ENCODE data around the gene GMPPB. TPM values are rescaled to one million over a fixed set of nuclear protein-coding genes. Genes with fewer than 3 reads are reported as not detected.

Gene GMPPB
- total and polyA plus RNA-seq, 11 donors, result 7.6 to 53.7 (median 13.7) TPM

- Histone ChIP-seq H3K36me3 (peaks cover 0 to 56% (median 29%) of the 10 kb centered on the region in 9 donors), H3K4me1 (peaks cover 0 to 4% (median under 1%) of the 10 kb centered on the region in 12 donors), H3K27me3 (no peaks in the 10 kb centered on the region), H3K4me3 (no peak overlapping the region), H3K27ac (no peak overlapping the region), H3K9me3 (no peaks in the 10 kb centered on the region)
- ATAC-seq (no peak), DNase-seq (peak in 2 of 5 donors; percentile 18 to 55)
- intact Hi-C loops (cut with DNase I), result loop anchor here in 2 of 10 donors (10.0 kb wide), 2 partner anchors 121 to 191 kb away; partner anchors contain the start of gene MST1R (in 1 of the 2)
- TF ChIP-seq POLR2A (IDR thresholded peaks at IDR 0.05) (no peak), CTCF (IDR thresholded peaks at IDR 0.05) (no peak)
- 92 to 97% (median 95%) methylated on average over 21 to 25 of the region's 25 CpGs for WGBS, 4 donors
Measured at GRCh38 chr3:49713336-49714105, 10.2 kb downstream of the GMPPB start.

GRCh38 chr3:49712631-49713317 lies 11.0 kb downstream of the GMPPB start:
- H3K36me3 ChIP-seq, result peaks cover 0 to 56% (median 34%) of the 10 kb centered on the region in 9 donors

GRCh38 chr3:49712166-49712565 lies 11.6 kb downstream of the GMPPB start:
- peak in 2 of 5 donors; percentile 1 to 38 for DNase-seq
- Histone ChIP-seq H3K36me3 (peaks cover 0 to 55% (median 36%) of the 10 kb centered on the region in 9 donors), H3K4me1 (no peaks in the 10 kb centered on the region), H3K9me3 (no peaks in the 10 kb centered on the region), H3K27ac (no peak overlapping the region), H3K4me3 (no peak overlapping the region), H3K27me3 (no peaks in the 10 kb centered on the region)
- ATAC-seq, result no peak
- WGBS, 4 donors, result 91 to 97% (median 95%) methylated on average over 6 to 11 of the region's 11 CpGs
- intact Hi-C loops (cut with DNase I), result loop anchor here in 2 of 10 donors (10.0 kb wide), 2 partner anchors 123 to 193 kb away; partner anchors contain the start of gene MST1R (in 1 of the 2)
- TF ChIP-seq POLR2A (IDR thresholded peaks at IDR 0.05), result no peak

More at GRCh38 chr3:49712631-49713317, 11.0 kb downstream of the GMPPB start:
- ATAC-seq (no peak), DNase-seq (peak in 2 of 5 donors; percentile 5 to 42)
- intact Hi-C loops (cut with DNase I), result loop anchor here in 2 of 10 donors (10.0 kb wide), 2 partner anchors 122 to 192 kb away; partner anchors contain the start of gene MST1R (in 1 of the 2)
- H3K27ac ChIP-seq, result no peak overlapping the region
- WGBS, 4 donors, result 61 to 79% (median 73%) methylated on average over 5 to 7 of the region's 7 CpGs
- H3K9me3 ChIP-seq, result no peaks in the 10 kb centered on the region
- H3K4me1 ChIP-seq, result no peaks in the 10 kb centered on the region
- TF ChIP-seq POLR2A (IDR thresholded peaks at IDR 0.05), result no peak
- TF ChIP-seq CTCF (IDR thresholded peaks at IDR 0.05), result no peak
- no peak overlapping the region for H3K4me3 ChIP-seq
- H3K27me3 ChIP-seq, result no peaks in the 10 kb centered on the region

DNA sequence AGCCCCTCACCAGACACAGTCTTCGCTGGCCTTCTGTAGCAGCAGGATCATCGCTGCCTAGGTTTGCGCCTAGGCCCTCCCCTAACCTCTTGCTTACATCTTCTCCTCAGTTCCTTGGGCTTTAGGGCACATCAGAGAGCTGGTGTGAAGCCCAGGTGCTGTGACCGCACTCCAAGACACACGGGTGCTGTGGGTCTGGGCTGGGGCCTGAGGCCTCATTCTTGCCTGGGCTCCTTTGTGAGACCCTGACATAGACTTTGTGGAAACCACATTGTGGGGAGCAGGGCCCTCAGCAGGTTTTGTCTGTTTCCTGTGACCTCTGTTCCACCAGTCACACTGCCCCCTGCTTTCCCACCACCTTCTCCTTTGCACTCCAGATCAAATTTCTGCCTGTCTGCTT lies 12.3 kb downstream of the GMPPB start:
- intact Hi-C loops (cut with DNase I), result loop anchor here in 2 of 10 donors (10.0 kb wide), 2 partner anchors 123 to 193 kb away; partner anchors contain the start of gene MST1R (in 1 of the 2)
- DNase-seq (peak in 1 of 5 donors; percentile 10), ATAC-seq (no peak)
- no peak for TF ChIP-seq POLR2A (IDR thresholded peaks at IDR 0.05)
- no peak for TF ChIP-seq CTCF (IDR thresholded peaks at IDR 0.05)
- WGBS, 4 donors, result 89 to 96% (median 92%) methylated on average over 5 of the region's 5 CpGs
- no peaks in the 10 kb centered on the region for H3K27me3 ChIP-seq
- no peaks in the 10 kb centered on the region for H3K4me1 ChIP-seq
- H3K4me3 ChIP-seq, result no peak overlapping the region
- no peak overlapping the region for H3K27ac ChIP-seq
- H3K36me3 ChIP-seq, result peaks cover 0 to 54% (median 33%) of the 10 kb centered on the region in 9 donors
- H3K9me3 ChIP-seq, result no peaks in the 10 kb centered on the region

Data from heart left ventricle (tissue), 16 donors.